OCI-LY3 (cell line): ENCODE data around the gene SULT1A1.

Experiments
- EZH2phosphoT487 ChIP-seq: fragments of 200-600 bp; shearing (Covaris generic); IDR thresholded peaks from 2 replicates; pipeline ENCODE4 v1.6.1; 2018; ENCODE audit warnings: antibody characterized with exemption, mixed run types, low read depth
- TF ChIP-seq, protein P1 (sequence below): fragments of 200-600, 300-600 bp; sonication (generic); IDR thresholded peaks from 2 replicates; pipeline ENCODE4 v1.5.1; 2014; ENCODE audit warnings: antibody characterized with exemption, low read length, low read depth

DNA sequence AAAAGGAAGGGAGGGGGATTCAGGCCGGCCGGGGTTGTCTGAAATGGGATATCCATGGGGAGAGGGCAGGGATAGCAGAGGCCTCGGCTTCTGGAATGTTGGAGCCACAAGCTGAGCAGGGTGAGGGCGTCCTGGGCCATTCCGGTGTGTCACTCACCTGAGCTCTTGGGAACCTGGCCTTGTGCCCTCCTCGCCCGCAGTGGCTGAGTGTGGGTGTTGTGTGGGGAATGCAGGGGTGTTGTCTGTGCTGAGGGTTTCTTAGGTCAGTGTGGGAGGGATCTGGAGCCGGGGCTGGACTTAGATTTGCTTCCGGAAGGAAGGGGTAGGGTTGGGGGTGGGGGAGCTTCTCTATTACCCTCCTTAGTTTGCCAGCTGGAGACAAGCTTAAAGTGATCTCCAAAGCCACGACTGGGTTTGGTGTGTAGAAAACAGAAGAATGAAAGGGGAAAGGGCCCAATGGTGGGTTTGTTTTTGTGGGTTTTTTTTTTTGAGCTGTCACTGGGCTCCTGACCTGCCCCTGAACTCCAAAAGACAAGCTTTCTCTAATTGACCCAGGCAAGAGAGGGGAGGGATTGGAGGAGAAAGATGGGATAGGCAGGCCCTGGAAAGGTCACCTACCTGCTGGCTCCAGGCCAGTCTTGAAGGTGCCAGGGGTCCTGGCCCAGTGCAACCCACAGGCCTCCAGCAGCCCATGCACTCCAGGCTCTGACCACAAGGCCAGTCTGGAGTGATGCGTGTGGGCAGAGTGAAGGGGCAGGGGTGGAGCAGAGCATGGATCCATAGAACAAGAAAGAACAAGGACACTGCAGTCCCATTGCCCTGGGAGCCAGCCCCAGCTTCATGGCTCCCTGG is 12.8 kb downstream of the SULT1A1 start, which contains the start of gene SULT1A2:
- TF ChIP-seq, protein P1, sequence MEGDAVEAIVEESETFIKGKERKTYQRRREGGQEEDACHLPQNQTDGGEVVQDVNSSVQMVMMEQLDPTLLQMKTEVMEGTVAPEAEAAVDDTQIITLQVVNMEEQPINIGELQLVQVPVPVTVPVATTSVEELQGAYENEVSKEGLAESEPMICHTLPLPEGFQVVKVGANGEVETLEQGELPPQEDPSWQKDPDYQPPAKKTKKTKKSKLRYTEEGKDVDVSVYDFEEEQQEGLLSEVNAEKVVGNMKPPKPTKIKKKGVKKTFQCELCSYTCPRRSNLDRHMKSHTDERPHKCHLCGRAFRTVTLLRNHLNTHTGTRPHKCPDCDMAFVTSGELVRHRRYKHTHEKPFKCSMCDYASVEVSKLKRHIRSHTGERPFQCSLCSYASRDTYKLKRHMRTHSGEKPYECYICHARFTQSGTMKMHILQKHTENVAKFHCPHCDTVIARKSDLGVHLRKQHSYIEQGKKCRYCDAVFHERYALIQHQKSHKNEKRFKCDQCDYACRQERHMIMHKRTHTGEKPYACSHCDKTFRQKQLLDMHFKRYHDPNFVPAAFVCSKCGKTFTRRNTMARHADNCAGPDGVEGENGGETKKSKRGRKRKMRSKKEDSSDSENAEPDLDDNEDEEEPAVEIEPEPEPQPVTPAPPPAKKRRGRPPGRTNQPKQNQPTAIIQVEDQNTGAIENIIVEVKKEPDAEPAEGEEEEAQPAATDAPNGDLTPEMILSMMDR: no peak
- TF ChIP-seq EZH2phosphoT487: no peak
